Upper lobe of left lung (tissue), 6 donors: ENCODE data around the gene RPAIN. TPM values are rescaled to one million over a fixed set of nuclear protein-coding genes. Genes with fewer than 3 reads are reported as not detected.
"Not testable (repeated sequence)": the region's sequence is repeated elsewhere in the genome, so short reads cannot be mapped to it uniquely, and the experiment has no call there.

ENCODE experiments used
- ATAC-seq, 2 donors: fragments of 200-7000 bp; cut with Tn5 transposase; one replicate each; pipeline ENCODE4 v1.9.1; 2022; ENCODE audit warnings: mild to moderate bottlenecking in 2 of 2, moderate library complexity in 2 of 2; ENCODE audit not compliant: low FRiP score in 2 of 2
- DNase-seq, 2 donors: peaks; one replicate each; pipeline ENCODE4 v3.0.0-alpha.2; 2019 to 2020
- H3K27ac ChIP-seq, 4 donors: fragments of 200-600 bp; sonication (generic); one replicate each; pipeline ENCODE4 v1.5.1; 2016 to 2019
- H3K27me3 ChIP-seq, 4 donors: fragments of 200-600 bp; sonication (generic); one replicate each; pipeline ENCODE4 v1.5.1; 2017 to 2019
- H3K36me3 ChIP-seq, 4 donors: fragments of 200-600 bp; sonication (generic); one replicate each; pipeline ENCODE4 v1.5.1; 2016 to 2019
- H3K4me1 ChIP-seq, 4 donors: fragments of 200-600 bp; sonication (generic); one replicate each; pipeline ENCODE4 v1.5.1; 2018 to 2019
- H3K4me3 ChIP-seq, 4 donors: fragments of 200-600 bp; sonication (generic); one replicate each; pipeline ENCODE4 v1.5.1; 2017 to 2019; ENCODE audit warnings: mild to moderate bottlenecking in 2 of 4, moderate library complexity in 1 of 4
- H3K9me3 ChIP-seq, 4 donors: fragments of 200-600 bp; sonication (generic); one replicate each; pipeline ENCODE4 v1.5.1; 2018 to 2019
- EP300 ChIP-seq, 4 donors: sonication (generic); formaldehyde crosslinking; IDR thresholded peaks; one replicate each; pipeline ENCODE4 v1.5.1; 2017; ENCODE audit warnings: antibody characterized with exemption in 4 of 4, control low read depth in 2 of 4
- POLR2A ChIP-seq, 4 donors: fragments of 450-650 bp; IDR thresholded peaks; one replicate each; pipeline ENCODE4 v1.5.1; 2016 to 2017; ENCODE audit warnings: antibody characterized with exemption in 4 of 4, mild to moderate bottlenecking in 2 of 4
- POLR2AphosphoS5 ChIP-seq, 2 donors: sonication (generic); formaldehyde crosslinking; IDR thresholded peaks; one replicate each; pipeline ENCODE4 v1.5.1; 2017; ENCODE audit warnings: antibody characterized with exemption in 2 of 2
- whole genome bisulfite sequencing, 2 donors: methylation state at CpG; one replicate each; pipeline ENCODE4 v1.1.5; 2017 to 2018; 5-methylcytosine and 5-hydroxymethylcytosine counted together
- total RNA-seq, 6 donors: library from RNA; depleted of rRNA in 4 of 6; stranded (reverse); fragments of >200 nt in 4 of 6; gene quantifications; one replicate each; pipeline versions ENCODE4 v1.1.0 to v1.2.1, GENCODE V29; 2016 to 2021
- TF ChIP-seq, protein P1 (sequence below), 6 experiments: fragments of 450-650 bp in 4 of 6; fragments of 200-600 bp in 2 of 6; sonication (generic) in 2 of 6; IDR thresholded peaks; one replicate each; pipeline ENCODE4 v1.5.1; 2016 to 2019; ENCODE audit warnings: antibody characterized with exemption in 6 of 6
- donor health status: DM: no; HTN: no; CAD: no; lungs with moderate emphysema.
- donor health status: DM: no; HTN: yes; CAD: no; lungs with severe emphysema.

RPAIN gene
- total RNA-seq, 6 donors from 2014 or later: 32.2 to 78.6 (median 47.1) TPM

DNA sequence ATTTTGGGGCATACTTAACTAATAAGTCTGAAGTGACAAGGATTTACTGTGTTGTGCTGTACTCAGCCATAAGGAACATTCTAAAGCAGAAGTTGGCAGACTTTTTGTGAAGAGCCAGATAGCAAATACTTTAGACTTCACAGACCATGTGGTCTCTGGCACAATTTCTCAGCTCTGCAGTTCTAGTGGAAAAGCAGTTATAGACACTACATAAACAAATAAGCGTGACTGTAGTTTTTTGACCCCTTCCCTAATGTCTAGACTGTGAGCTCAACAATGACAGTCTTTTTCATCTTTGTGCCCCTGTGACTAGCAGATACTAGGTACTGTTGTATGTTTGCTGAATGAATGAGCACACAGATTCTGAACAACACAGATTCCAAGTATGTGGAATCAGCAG lies 4.9 kb downstream of the RPAIN start:
- no peak overlapping the region for H3K4me3 ChIP-seq
- DNase-seq (no peak), ATAC-seq (no peak)
- no peak overlapping the region for H3K27ac ChIP-seq
- TF ChIP-seq POLR2AphosphoS5 (IDR thresholded peaks at IDR 0.05) (no peak), POLR2A (IDR thresholded peaks at IDR 0.05) (no peak), EP300 (IDR thresholded peaks at IDR 0.05) (no peak)
- TF ChIP-seq, protein P1, sequence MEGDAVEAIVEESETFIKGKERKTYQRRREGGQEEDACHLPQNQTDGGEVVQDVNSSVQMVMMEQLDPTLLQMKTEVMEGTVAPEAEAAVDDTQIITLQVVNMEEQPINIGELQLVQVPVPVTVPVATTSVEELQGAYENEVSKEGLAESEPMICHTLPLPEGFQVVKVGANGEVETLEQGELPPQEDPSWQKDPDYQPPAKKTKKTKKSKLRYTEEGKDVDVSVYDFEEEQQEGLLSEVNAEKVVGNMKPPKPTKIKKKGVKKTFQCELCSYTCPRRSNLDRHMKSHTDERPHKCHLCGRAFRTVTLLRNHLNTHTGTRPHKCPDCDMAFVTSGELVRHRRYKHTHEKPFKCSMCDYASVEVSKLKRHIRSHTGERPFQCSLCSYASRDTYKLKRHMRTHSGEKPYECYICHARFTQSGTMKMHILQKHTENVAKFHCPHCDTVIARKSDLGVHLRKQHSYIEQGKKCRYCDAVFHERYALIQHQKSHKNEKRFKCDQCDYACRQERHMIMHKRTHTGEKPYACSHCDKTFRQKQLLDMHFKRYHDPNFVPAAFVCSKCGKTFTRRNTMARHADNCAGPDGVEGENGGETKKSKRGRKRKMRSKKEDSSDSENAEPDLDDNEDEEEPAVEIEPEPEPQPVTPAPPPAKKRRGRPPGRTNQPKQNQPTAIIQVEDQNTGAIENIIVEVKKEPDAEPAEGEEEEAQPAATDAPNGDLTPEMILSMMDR (IDR thresholded peaks at IDR 0.05): no peak
- peaks cover 11 to 84% (median 66%) of the 10 kb centered on the region in 4 donors for H3K36me3 ChIP-seq
- no peaks in the 10 kb centered on the region for H3K9me3 ChIP-seq
- peaks cover 13 to 29% (median 19%) of the 10 kb centered on the region in 4 donors for H3K4me1 ChIP-seq
- 81 to 93% methylated on average over 1 of the region's 1 CpG for WGBS, 2 donors
- H3K27me3 ChIP-seq: no peaks in the 10 kb centered on the region

DNA sequence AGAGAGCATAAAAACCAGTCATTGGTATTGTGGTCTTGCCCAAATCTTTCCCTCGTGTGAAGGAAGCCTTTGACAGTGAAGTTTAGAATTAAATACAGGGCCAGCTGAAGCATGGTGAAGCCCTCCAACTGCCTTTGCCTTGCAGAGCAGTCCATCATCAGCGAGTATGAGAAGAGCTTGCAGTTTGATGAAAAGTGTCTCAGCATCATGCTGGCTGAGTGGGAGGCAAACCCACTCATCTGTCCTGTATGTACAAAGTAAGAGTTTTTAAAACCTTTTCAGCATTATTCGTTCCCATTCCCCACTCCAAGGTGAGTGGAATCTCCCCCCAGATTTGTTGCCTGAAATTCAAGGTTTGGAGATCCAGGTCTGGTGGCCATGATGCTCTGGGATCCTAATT lies 5.8 kb downstream of the RPAIN start:
- no peak for ATAC-seq
- WGBS, 2 donors: 75 to 81% methylated on average over 3 of the region's 3 CpGs
- peaks cover 11 to 92% (median 72%) of the 10 kb centered on the region in 4 donors for H3K36me3 ChIP-seq
- H3K4me1 ChIP-seq: peaks cover 8 to 30% (median 19%) of the 10 kb centered on the region in 4 donors
- no peaks in the 10 kb centered on the region for H3K27me3 ChIP-seq
- H3K4me3 ChIP-seq: no peak overlapping the region
- H3K27ac ChIP-seq: no peak overlapping the region
- TF ChIP-seq POLR2A (IDR thresholded peaks at IDR 0.05): no peak
- no peaks in the 10 kb centered on the region for H3K9me3 ChIP-seq
- DNase-seq: no peak

DNA sequence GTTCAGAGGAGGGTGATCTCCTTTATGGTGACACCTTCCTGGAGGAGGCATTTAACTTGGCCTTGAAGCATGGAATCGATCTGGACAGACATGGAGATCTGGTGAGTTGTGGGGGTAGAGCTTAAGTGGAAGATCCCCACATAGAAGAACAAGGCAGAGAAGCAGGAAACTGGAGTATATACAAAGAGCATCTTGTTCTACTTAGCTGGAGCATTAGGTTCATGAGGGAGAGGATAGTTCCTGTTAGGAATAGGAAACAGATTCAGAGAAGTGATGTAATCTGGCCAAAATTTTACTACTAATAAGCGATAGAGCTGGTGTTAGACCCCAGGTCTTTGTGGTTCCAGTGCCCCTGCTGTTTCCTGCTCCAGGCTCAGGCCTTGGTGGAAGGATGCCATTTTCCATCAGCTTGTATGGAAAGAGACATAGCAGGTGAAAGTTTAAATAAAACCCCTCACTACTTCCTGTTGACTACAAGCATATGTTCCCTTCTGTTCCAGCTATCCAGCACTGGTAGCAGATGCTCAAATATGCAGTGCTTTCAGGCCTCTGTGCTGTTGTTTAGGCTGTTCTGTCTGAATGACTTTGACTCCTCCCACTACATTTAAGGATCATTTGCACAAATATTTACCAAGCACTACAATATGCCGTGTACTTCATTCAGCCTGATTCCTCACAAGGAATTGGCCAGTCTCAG lies 9.4 kb downstream of the RPAIN start:
- WGBS, 2 donors: 57 to 58% methylated on average over 3 of the region's 3 CpGs
- TF ChIP-seq, protein P1 (IDR thresholded peaks at IDR 0.05): no peak
- TF ChIP-seq POLR2A (IDR thresholded peaks at IDR 0.05) (no peak), POLR2AphosphoS5 (IDR thresholded peaks at IDR 0.05) (no peak), EP300 (IDR thresholded peaks at IDR 0.05) (no peak)
- ATAC-seq (peak; percentile 26 to 76), DNase-seq (no peak)
- Histone ChIP-seq H3K9me3 (no peaks in the 10 kb centered on the region), H3K27me3 (no peaks in the 10 kb centered on the region), H3K4me1 (peaks cover 0 to 16% (median 12%) of the 10 kb centered on the region in 4 donors), H3K36me3 (peaks cover 32 to 97% (median 87%) of the 10 kb centered on the region in 4 donors), H3K27ac (peak overlapping the region; percentile 44 to 70 (median 54)), H3K4me3 (no peak overlapping the region)

DNA sequence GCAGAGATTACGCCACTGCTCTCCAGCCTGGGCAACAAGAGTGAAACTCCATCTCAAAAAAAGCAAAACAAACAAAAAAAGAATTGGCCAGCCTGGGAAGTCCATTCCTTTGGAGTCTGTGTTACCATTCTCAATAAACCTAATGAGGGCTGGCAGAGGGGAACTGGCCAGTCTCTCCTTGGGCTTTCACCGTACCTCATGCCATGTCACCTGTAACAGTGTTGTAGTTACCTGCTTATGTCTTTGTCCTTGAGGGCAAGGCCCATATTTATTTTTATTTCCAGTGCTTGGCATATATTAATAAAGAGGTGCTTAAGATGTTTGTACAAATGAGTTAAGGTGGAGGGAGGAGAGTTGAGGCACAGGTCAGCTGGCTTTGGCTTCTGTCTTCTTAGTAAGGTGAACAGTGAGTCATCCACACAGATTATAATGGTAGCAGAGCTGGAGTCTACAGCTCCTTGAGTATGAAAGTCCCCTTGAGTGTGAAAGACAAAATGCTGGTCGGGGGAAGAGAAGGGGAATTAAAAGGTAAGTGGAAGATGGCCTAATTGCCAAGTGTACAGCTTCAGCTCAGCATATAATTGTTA lies 10.5 kb downstream of the RPAIN start:
- peaks cover 38 to 97% (median 86%) of the 10 kb centered on the region in 4 donors for H3K36me3 ChIP-seq

DNA sequence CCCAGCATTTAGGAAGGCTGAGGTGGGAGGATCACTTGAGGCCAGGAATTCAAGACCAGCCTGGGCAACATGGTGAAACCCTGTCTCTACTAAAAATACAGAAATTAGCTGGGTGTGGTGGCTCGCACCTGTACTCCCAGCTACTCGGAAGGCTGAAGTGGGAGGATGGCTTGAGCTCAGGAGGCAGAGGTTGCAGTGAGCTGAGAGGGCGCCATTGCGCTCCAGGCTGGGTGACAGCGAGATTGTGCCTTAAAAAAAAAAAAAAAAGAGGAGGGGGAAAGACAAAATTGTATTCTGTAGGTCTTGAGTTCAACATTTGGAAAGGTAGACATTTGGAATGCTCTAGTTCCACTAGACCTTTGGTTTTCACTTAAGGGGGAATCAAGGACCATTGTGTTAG lies 11.3 kb downstream of the RPAIN start:
- H3K4me3 ChIP-seq, ATAC-seq, H3K9me3 ChIP-seq, H3K27me3 ChIP-seq, DNase-seq: not testable (repeated sequence)
- H3K27ac ChIP-seq: peak overlapping the region in 3 of 4 donors; percentile 44 to 70 (median 65)
- WGBS, 2 donors: 80 to 86% methylated on average over 5 of the region's 5 CpGs
- peaks cover 34 to 95% (median 78%) of the 10 kb centered on the region in 4 donors for H3K36me3 ChIP-seq
- H3K4me1 ChIP-seq: peaks cover 0 to 16% (median 12%) of the 10 kb centered on the region in 4 donors

More for the DNA sequence above, 10.5 kb downstream of the RPAIN start:
- Histone ChIP-seq H3K27me3 (no peaks in the 10 kb centered on the region), H3K4me3 (no peak overlapping the region), H3K27ac (peak overlapping the region; percentile 29 to 70 (median 54)), H3K9me3 (no peaks in the 10 kb centered on the region), H3K4me1 (peaks cover 0 to 16% (median 12%) of the 10 kb centered on the region in 4 donors)
- TF ChIP-seq, protein P1 (IDR thresholded peaks at IDR 0.05): no peak
- TF ChIP-seq EP300 (IDR thresholded peaks at IDR 0.05): no peak
- TF ChIP-seq POLR2A (IDR thresholded peaks at IDR 0.05): no peak
- TF ChIP-seq POLR2AphosphoS5 (IDR thresholded peaks at IDR 0.05): no peak
- ATAC-seq: peak; percentile 42 to 79
- DNase-seq: peak in 1 of 2 donors; percentile 56
- 66 to 85% methylated on average over 3 of the region's 3 CpGs for WGBS, 2 donors
